ENCODE measurements around the gene PRRT4. TPM values are rescaled to one million over a fixed set of nuclear protein-coding genes. Genes with fewer than 3 reads are reported as not detected.

Gene PRRT4
- polyA plus RNA-seq, 1 donor = 0.73 TPM

- no peak for DNase-seq
- Histone ChIP-seq H3K36me3 (ENCODE audit: control insufficient read depth, insufficient read depth, low read length) (no peaks in the 10 kb centered on the region), H3K27ac (ENCODE audit: low read length) (no peak overlapping the region), H3K4me3 (ENCODE audit: low read length) (no peak overlapping the region), H3K4me1 (ENCODE audit: control insufficient read depth, insufficient read depth, low read length) (peaks cover 6% of the 10 kb centered on the region), H3K9me3 (ENCODE audit: control insufficient read depth, low read depth, low read length) (no peaks in the 10 kb centered on the region), H3K27me3 (ENCODE audit: control insufficient read depth, insufficient read depth, low read length) (peaks cover 72% of the 10 kb centered on the region)
- WGBS (ENCODE audit: insufficient coverage, low lambda C conversion rate) = no CpG with 5 or more reads among the region's 12 CpGs
Observed at GRCh38 chr7:128359336-128359735, 2.2 kb downstream of the PRRT4 start.

GRCh38 chr7:128358233-128358632 lies 3.3 kb downstream of the PRRT4 start:
- WGBS (ENCODE audit: insufficient coverage, low lambda C conversion rate) = no CpG with 5 or more reads among the region's 1 CpG
- H3K27ac ChIP-seq (ENCODE audit: low read length) = no peak overlapping the region
- no peaks in the 10 kb centered on the region for H3K9me3 ChIP-seq (ENCODE audit: control insufficient read depth, low read depth, low read length)
- H3K36me3 ChIP-seq (ENCODE audit: control insufficient read depth, insufficient read depth, low read length) = no peaks in the 10 kb centered on the region
- no peak overlapping the region for H3K4me3 ChIP-seq (ENCODE audit: low read length)
- peaks cover 73% of the 10 kb centered on the region for H3K27me3 ChIP-seq (ENCODE audit: control insufficient read depth, insufficient read depth, low read length)
- DNase-seq = no peak
- H3K4me1 ChIP-seq (ENCODE audit: control insufficient read depth, insufficient read depth, low read length) = peaks cover 6% of the 10 kb centered on the region

DNA sequence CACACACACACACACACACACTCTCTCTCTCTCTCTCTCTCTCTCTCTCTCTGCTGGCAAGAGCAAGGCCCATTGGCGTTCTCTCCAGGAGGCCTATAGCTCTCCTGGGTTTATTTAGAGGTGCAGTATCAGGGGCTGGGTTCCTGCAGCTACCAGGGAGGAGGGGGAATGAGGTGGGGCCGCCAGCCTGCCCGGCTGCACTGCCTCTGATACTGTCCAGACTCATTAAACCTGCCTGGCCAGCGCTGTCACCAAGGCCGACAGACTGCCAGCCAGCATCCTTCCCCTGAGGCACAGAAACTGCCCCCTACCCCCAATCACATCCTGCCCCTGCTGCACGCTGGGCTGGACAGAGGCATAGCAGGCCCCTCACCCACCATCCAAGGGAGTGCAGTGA lies 4.3 kb downstream of the PRRT4 start:
- DNase-seq = no peak
- H3K27ac ChIP-seq (ENCODE audit: low read length) = no peak overlapping the region
- no peaks in the 10 kb centered on the region for H3K36me3 ChIP-seq (ENCODE audit: control insufficient read depth, insufficient read depth, low read length)
- peaks cover 3% of the 10 kb centered on the region for H3K9me3 ChIP-seq (ENCODE audit: control insufficient read depth, low read depth, low read length)
- WGBS (ENCODE audit: insufficient coverage, low lambda C conversion rate) = no CpG with 5 or more reads among the region's 6 CpGs
- H3K4me1 ChIP-seq (ENCODE audit: control insufficient read depth, insufficient read depth, low read length) = peaks cover 8% of the 10 kb centered on the region
- peaks cover 73% of the 10 kb centered on the region for H3K27me3 ChIP-seq (ENCODE audit: control insufficient read depth, insufficient read depth, low read length)
- no peak overlapping the region for H3K4me3 ChIP-seq (ENCODE audit: low read length)

- WGBS (ENCODE audit: insufficient coverage, low lambda C conversion rate) = no CpG with 5 or more reads among the region's 2 CpGs
- no peak overlapping the region for H3K27ac ChIP-seq (ENCODE audit: low read length)
- no peak overlapping the region for H3K4me3 ChIP-seq (ENCODE audit: low read length)
- peaks cover 69% of the 10 kb centered on the region for H3K27me3 ChIP-seq (ENCODE audit: control insufficient read depth, insufficient read depth, low read length)
- H3K4me1 ChIP-seq (ENCODE audit: control insufficient read depth, insufficient read depth, low read length) = peaks cover 8% of the 10 kb centered on the region
- no peaks in the 10 kb centered on the region for H3K36me3 ChIP-seq (ENCODE audit: control insufficient read depth, insufficient read depth, low read length)
- peaks cover 6% of the 10 kb centered on the region for H3K9me3 ChIP-seq (ENCODE audit: control insufficient read depth, low read depth, low read length)
- DNase-seq = no peak
Observed at GRCh38 chr7:128356546-128357216, 4.8 kb downstream of the PRRT4 start.

- Histone ChIP-seq H3K9me3 (ENCODE audit: control insufficient read depth, low read depth, low read length) (peaks cover 12% of the 10 kb centered on the region), H3K4me3 (ENCODE audit: low read length) (no peak overlapping the region), H3K36me3 (ENCODE audit: control insufficient read depth, insufficient read depth, low read length) (no peaks in the 10 kb centered on the region), H3K27ac (ENCODE audit: low read length) (no peak overlapping the region), H3K27me3 (ENCODE audit: control insufficient read depth, insufficient read depth, low read length) (peaks cover 73% of the 10 kb centered on the region), H3K4me1 (ENCODE audit: control insufficient read depth, insufficient read depth, low read length) (peaks cover 3% of the 10 kb centered on the region)
- DNase-seq = no peak
- no CpG with 5 or more reads among the region's 1 CpG for WGBS (ENCODE audit: insufficient coverage, low lambda C conversion rate)
Observed at GRCh38 chr7:128353610-128354009, 7.9 kb downstream of the PRRT4 start.

DNA sequence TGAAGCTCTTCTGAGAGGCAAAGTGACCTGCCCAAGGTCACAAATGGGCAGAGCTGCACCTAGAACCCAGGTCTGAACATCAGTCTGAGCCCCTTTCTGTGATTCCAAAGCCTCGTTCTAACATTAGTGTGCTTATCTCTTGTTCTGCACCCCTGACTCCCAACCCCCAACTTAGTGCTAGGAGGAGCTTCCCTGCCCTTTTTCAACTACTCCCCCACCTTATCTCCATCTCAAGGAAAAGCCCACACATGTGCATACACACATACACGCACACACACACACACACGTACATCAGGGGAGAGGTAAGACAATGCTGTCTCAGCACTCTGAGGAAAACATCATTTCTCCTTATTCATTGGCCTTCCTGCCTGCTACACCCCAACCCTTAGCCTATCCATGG lies 8.3 kb downstream of the PRRT4 start:
- no peaks in the 10 kb centered on the region for H3K36me3 ChIP-seq (ENCODE audit: control insufficient read depth, insufficient read depth, low read length)
- no CpG with 5 or more reads among the region's 3 CpGs for WGBS (ENCODE audit: insufficient coverage, low lambda C conversion rate)
- no peak for DNase-seq
- H3K27ac ChIP-seq (ENCODE audit: low read length) = no peak overlapping the region
- H3K4me3 ChIP-seq (ENCODE audit: low read length) = no peak overlapping the region
- H3K9me3 ChIP-seq (ENCODE audit: control insufficient read depth, low read depth, low read length) = peaks cover 12% of the 10 kb centered on the region
- H3K27me3 ChIP-seq (ENCODE audit: control insufficient read depth, insufficient read depth, low read length) = peaks cover 75% of the 10 kb centered on the region
- peaks cover 3% of the 10 kb centered on the region for H3K4me1 ChIP-seq (ENCODE audit: control insufficient read depth, insufficient read depth, low read length)

DNA sequence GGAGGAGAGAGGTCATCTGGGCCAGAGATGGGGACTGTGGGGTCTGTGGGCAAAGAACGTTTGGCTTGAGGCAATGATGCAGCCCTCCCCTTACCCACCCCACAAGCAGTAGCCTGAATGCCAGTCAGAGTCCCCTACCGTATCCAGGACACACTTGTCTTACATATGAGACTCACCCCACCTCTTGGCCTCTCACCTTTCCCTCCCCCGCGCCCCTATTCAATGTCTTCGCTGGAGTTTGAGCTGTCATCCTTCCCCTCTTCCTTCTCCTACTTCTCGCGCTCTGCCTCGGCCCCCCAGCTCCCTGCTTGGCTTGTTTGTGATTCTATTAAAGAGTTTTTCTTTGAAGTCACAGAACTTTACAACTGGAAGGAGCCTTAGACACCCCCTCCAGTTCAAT lies 8.9 kb downstream of the PRRT4 start:
- WGBS (ENCODE audit: insufficient coverage, low lambda C conversion rate) = 0% methylated on average over 1 of the region's 8 CpGs
- no peak overlapping the region for H3K4me3 ChIP-seq (ENCODE audit: low read length)

GRCh38 chr7:128352153-128352537 lies 9.3 kb downstream of the PRRT4 start:
- Histone ChIP-seq H3K4me1 (ENCODE audit: control insufficient read depth, insufficient read depth, low read length) (peaks cover 3% of the 10 kb centered on the region), H3K9me3 (ENCODE audit: control insufficient read depth, low read depth, low read length) (peaks cover 12% of the 10 kb centered on the region), H3K4me3 (ENCODE audit: low read length) (no peak overlapping the region), H3K36me3 (ENCODE audit: control insufficient read depth, insufficient read depth, low read length) (no peaks in the 10 kb centered on the region), H3K27me3 (ENCODE audit: control insufficient read depth, insufficient read depth, low read length) (peaks cover 79% of the 10 kb centered on the region), H3K27ac (ENCODE audit: low read length) (no peak overlapping the region)
- peak in 1 of 2 donors; percentile 43 for DNase-seq
- no CpG with 5 or more reads among the region's 34 CpGs for WGBS (ENCODE audit: insufficient coverage, low lambda C conversion rate)

More for the DNA sequence above, 8.9 kb downstream of the PRRT4 start:
- no peak overlapping the region for H3K27ac ChIP-seq (ENCODE audit: low read length)
- H3K4me1 ChIP-seq (ENCODE audit: control insufficient read depth, insufficient read depth, low read length) = peaks cover 3% of the 10 kb centered on the region
- H3K27me3 ChIP-seq (ENCODE audit: control insufficient read depth, insufficient read depth, low read length) = peaks cover 78% of the 10 kb centered on the region
- peaks cover 12% of the 10 kb centered on the region for H3K9me3 ChIP-seq (ENCODE audit: control insufficient read depth, low read depth, low read length)
- no peaks in the 10 kb centered on the region for H3K36me3 ChIP-seq (ENCODE audit: control insufficient read depth, insufficient read depth, low read length)
- DNase-seq = no peak

DNA sequence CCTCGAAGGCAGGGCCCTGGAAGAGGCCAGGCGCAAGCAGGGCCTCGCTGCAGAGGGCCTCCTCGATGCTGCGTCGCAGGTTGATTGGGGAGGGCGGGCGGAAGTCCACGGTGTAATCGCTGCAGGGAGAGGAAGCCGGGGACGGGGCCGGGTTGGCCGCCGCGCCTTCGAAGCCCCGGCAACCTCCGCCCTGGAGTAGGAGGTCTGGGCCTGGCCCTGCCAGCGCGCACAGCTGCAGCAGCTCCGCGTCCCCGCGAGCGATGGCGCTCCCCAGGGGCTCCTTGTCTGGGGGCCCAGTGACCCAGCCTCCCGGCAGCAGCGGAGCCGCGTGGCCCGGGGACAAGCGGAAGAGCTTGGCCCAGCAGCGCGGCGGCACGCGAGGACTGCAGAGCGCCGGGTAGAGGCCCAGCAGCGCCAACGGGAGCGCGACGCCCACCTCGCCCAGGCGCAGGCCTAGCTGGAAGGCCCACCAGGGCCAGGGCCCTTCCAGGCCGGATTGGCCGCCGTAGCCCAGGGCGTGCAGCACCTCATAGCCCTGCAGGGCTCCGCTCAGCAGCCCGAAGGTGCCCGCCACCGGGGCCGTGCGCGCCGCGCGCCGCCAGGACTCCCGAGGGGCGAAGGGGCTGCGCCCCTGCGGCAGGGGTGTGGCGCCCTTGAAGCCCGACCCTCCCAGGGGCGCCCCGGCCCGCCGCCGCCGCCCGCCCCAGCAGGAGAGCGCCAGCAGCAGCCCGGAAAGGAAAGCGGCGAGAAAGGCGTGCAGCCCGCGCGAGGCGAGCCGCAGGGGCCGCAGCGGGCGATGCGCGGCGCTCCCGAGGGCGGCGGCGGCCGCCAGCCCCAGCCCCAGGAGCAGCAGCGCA lies 10.0 kb downstream of the PRRT4 start:
- Histone ChIP-seq H3K9me3 (ENCODE audit: control insufficient read depth, low read depth, low read length) (peaks cover 12% of the 10 kb centered on the region), H3K27me3 (ENCODE audit: control insufficient read depth, insufficient read depth, low read length) (peaks cover 76% of the 10 kb centered on the region), H3K4me3 (ENCODE audit: low read length) (no peak overlapping the region), H3K4me1 (ENCODE audit: control insufficient read depth, insufficient read depth, low read length) (peaks cover 3% of the 10 kb centered on the region), H3K36me3 (ENCODE audit: control insufficient read depth, insufficient read depth, low read length) (no peaks in the 10 kb centered on the region), H3K27ac (ENCODE audit: low read length) (no peak overlapping the region)
- WGBS (ENCODE audit: insufficient coverage, low lambda C conversion rate) = no CpG with 5 or more reads among the region's 97 CpGs
- DNase-seq = peak in 1 of 2 donors; percentile 51

DNA sequence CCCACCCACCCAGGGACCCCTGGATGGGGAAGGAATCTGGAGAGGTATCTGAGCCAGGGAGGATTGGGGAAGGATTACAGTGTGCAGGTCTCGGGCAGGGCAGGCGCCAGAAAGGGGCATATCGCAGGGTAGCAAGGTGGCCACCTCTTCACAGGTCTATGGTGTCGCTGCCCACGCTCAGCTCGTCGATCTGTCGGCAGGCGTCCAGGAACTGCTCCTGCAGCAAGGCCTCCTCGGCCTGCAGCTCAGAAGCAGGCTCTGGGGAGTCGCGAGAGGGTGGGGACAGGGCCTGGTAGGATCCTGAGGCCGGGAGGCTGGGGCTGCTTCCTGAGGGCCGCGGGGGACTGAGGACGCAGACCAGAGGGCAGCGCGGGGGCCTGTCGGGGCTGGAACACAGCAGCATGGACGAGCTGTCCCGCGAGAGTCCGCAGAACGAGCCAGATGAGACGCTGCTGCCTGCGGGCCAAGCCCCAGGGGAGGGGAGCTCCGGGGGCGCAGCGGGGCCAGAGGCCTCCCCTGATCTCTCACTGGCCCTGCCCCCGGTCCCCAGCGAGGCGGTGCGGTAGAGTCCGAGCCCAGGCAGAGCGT lies 10.7 kb downstream of the PRRT4 start:
- DNase-seq = no peak
- peaks cover 3% of the 10 kb centered on the region for H3K4me1 ChIP-seq (ENCODE audit: control insufficient read depth, insufficient read depth, low read length)
- H3K27me3 ChIP-seq (ENCODE audit: control insufficient read depth, insufficient read depth, low read length) = peaks cover 74% of the 10 kb centered on the region
- no CpG with 5 or more reads among the region's 35 CpGs for WGBS (ENCODE audit: insufficient coverage, low lambda C conversion rate)
- no peak overlapping the region for H3K27ac ChIP-seq (ENCODE audit: low read length)
- H3K4me3 ChIP-seq (ENCODE audit: low read length) = no peak overlapping the region
- peaks cover 12% of the 10 kb centered on the region for H3K9me3 ChIP-seq (ENCODE audit: control insufficient read depth, low read depth, low read length)
- no peaks in the 10 kb centered on the region for H3K36me3 ChIP-seq (ENCODE audit: control insufficient read depth, insufficient read depth, low read length)
